NCI-H187 treated with DMSO at 0.1 percent for 48 hours (cell line): Measurements from ENCODE around the gene KRT16.
"Not testable (repeated sequence)": the region's sequence is repeated elsewhere in the genome, so short reads cannot be mapped to it uniquely, and the experiment has no call there.

ENCODE experiments used
- DNase-seq: peaks from one replicate; lab custom pipeline; 2025; lab: John Stamatoyannopoulos, UW

The KRT16 gene

DNA sequence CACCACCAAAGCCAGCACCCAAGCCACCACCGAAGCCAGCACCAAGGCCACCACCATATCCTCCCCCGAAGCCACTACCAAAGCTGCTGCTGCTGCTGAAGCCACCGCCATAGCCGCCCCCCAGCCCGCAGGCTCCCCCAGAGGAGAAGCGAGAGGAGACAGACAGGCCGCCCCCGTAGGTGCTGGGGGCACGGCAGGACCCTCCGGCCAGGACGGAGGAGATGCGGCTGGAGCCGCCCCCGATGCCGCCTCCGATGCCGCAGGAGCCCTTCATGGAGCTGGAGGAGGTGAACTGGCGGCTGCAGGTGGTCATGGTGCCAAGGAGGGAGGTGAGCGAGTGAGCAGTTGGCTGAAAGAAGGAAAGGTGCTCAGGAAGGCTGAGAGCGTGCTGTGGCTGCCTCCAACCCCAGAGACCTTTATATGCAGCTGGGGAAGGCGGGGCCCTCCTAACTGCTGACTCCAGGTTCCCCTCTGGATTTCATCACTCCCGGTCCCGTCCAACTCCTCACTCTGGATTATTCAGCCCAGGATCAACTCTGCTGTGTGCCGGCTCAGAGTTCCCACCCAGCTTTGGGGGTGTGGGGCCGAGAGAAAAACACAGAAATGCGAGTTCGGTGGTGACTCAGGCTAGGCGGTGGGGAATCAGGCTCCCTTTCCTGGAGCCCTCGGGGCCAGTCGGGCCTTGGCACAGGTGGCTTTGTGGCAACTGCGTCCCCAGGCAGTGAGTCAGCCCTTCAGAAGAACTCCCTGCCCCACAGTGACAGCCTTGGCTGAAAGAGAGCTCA, at the start of gene KRT16:
Gene KRT16, minus strand, starts transcription at position 392 of the 785 bp plus-strand sequence. Its CDS starts 79 bp downstream, at position 313.
- not testable (repeated sequence) for DNase-seq

DNA sequence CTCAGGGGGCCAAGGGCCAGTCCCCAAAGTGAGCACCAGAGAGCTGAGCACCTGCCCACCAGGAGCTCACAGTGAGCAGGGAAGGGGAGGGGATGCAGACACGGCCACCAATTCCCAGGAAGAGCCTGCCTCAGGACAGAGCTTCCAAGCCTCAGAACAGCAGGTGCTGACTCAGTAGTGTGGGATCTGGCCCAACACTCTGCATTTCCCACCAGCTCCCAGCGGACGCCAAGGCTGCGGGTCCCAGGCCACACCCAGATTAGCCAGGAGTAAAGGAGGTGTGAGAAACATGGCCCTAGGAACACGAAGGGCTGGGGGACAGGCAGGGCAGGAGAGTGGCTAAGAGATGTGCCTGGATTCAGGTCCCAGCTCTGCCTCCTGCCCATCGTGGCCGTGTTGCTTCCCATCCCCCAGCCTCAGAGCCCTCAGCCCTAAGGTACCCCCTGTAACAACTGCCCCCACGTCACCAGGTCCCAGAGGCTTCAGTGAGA, 47.7 kb upstream of the KRT16 start:
- DNase-seq: no peak

DNA sequence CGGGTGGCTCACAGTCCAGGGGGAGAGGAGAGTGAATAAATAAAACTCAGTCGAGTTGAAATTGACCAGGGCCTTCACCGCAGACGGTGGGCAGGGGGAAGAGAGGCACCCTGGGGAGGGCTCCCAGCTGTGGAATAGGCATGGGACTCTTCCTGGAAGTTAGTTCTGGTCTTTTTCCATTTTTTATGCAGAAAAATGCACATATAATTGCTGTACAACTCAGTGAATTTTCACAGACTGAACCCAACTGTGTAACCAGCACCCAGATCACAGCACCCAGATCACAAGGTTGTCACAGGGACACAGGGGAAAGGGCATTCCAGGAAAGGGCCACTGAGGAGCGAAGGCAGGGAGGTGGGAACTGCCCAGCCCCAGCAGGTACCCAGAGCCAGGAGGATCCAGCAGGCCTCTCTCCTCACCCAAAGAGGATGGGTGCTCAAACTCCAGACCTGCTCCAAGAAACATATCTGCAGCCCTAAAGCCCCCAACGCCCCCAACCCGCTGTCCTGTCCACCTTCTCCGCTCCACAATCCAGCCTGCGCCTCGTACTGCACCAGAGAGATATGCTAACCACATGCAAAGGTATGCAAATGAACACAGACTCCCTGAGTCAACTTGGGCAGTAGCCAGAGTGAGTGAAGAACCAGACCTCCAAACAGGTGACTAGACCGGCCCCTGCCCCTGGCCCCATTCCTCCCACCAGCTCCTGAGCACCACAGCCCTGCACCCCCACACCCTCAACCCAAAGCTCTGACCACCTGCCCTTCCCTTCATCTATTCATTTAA, 47.1 kb upstream of the KRT16 start:
- no peak for DNase-seq

DNA sequence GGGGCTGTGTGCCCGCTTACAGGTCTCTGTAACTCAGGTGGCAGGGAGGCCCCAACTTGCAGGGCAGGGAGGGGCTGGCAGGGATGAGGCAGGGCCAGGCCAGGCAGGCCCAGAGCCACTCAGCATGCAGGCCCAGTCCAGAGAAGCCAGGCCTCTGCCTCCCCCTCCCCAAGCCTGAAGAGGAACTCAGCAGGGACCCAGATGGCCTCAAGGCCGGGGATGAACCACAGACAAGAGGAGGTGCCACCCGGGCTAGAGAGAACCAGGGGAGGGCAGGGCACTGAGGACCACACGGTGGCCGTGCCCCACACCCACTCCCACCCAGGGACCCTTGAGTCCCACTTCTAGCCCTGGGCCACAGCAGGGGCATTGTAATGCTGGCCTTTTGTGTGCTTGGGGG, 46.3 kb upstream of the KRT16 start:
- DNase-seq: no peak

DNA sequence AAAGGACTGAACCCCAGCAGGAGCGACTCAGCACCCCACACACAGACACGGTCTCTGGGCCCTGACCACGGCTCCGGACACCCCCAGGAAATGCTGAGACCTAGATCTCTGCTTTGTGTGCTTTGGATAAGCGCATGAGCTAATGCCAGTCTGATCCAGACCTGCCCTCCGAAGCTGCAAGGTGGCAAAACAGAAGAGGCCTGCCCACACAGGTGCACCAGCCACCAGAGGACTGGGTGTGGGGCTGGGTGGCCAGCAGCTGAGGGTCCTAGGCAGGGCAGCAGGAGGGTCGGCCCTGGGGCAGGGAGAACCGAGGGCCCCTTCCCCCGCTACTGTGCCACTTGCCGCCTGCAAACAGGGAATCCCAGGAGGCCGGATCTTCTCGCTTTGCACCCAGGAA, 45.4 kb upstream of the KRT16 start:
- DNase-seq: no peak

DNA sequence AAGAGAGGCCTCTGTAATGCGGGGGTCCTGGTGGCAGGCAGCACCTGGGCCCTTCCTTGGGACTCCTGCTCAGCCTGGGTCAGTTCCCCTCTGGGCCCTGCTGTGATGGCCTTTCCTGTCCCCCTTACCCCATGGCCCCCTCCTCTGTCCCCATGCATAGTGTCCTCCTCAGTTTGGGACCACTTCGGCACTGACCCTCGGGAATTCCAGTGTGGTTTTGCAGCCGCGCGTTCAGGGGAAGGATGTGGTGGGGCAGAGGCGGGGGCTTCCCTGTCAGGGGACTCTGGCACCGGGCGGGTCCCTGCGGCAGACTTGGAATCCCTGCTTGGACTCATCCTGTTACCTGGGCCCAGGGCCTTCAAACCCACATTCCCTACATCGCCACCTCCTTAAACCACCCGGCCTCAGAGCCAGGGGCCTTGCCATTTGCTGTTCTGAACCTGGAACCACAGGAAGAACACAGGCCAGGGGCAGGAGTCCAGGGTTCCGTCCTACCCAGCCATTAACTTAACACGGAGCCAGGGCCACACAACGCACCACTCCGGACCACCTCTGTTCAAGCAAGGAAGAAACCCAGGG, 44.7 kb upstream of the KRT16 start:
- no peak for DNase-seq

DNA sequence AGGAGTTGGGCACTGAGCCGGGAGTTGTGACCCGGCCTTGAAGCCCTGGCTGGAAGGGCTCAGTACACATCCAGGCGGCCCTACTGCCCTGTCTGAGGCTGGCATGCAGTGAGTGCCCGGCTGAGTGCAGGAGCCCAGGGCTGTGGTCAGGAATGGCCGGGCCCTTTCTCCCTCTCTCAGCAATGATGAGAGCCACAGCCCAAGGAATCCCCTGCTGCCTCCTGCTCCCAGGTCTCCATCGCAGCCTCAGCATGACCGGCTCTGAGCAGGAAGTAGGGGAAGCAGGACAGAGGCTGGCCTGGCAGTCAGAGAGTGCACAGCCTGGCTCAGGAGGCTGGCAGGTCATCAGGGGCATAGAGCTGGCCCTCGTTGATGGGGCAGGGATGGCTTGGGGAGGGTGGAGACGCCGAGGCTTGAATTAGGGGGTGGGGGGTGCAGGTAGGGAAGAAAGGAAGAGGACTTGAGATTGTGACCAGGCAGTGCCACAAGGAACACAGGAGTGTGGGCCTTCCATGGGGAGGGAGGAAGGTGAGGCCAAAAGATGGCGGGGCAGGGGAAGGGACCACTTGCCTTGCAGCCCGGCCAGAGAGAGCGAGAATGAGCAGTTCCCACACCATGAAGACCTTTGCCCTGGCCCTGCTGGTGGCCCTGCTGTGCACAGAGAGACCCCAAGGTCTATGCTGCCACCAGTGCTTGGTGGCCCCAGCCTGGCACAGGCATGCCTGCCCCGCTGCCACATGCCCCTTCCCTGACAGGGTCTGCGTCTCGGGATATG, 43.9 kb upstream of the KRT16 start:
- DNase-seq: no peak

DNA sequence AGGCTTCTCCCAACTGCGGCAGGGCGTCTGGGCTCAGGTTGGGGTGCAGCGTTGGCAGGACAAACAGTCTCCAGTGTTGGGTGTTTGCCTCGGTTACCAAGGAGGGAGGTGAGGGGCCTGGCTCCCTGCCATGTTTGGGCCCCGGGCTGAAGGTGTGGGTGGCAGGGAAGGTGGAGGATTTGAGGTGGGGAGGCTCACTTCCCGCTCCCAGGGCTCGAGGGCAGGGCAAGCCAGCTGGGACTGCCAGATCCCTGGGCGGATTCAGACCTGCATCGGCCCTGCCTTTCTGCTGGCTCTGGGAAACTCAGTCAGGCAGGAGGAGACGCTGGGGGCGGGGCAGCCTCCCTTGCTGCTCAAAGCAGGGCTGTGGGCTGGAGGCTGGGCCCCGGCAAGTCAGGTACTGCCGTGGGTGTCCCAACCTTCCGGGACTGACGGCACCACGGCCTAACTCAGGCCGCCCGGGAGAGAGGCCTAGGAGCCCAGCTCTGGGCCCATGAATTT, 43.1 kb upstream of the KRT16 start:
- DNase-seq: no peak

DNA sequence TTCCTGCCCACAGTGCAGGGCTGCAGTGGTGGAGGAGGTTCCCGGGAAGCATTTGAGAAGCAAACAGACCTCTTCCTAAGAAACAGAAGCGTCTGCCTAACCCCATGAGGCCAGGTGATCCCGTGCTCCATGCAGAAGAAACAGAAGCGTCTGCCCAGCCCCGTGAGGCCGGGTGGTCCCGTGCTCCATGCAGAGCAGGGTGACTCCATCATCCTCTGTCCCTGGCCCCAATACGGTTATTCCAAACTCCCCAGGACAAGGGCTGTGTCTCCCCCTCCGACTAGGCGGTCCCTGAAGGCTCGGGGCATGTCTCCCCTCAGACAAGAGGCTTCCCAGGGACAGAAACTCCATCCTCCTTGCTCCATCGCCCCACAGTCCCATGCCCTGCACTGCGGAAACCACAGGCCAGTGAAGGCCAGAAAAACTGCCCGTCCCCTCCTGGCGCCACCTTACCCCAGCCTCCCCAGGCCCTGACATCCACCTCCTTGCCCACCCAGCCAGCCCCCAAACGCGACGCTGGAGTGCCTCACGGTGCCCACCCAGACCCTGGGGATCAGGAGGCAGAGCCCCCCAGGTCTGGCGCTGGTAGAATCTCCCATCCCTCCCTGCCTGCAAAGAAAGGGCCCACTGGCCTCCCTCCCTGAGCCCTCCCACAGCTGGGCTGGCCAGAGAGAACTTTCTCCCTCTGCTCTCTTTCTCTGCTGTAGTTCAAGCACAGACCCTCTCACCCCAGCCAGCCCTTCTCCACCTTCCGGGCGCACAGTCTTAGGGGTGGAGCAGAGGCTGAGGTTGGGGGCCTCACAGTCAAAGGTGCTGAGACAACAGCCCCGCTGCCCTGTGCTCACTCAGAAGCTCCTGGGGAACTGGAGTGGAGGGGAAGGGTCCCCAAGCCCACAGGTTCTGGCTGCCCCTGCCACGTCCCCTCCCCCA, 42.4 kb upstream of the KRT16 start:
- DNase-seq: no peak

DNA sequence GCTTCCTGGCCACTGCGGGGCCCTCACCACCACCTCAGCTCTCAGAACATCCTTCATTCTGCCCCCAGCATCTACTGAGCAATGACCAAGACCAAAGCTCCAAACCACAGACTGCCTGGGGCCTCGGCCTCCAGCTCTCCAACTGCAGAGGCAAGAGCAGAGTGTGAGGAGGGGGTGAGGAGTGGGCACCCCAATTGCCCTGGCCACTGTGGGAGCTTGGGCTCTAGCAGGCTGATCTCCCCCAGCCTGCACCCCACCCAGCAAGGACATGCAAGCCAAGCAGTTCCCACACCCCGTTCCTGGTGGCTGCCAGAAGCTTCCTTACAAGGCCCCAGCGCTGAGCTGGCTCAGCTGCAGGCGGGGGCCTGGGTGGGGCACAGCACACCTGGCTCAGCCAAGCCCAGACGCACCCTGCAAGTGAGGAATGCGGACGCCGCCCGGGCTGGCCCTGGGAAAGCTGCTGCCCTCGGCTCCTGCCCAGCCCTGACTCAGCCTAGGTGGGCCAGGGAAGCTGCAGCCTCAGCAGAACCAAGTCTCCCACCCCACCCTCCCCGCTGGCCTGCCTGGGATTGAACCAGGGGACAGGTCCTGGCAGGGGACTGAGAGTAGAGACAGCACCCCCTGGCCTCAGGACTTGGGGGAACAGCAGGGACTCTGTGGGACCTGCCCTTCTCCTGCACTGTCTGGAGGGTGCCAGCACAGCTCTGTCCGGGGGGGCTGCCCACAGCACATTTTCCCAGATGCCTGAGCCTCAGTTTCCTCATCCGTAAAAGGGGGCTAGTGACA, 41.5 kb upstream of the KRT16 start:
- no peak for DNase-seq

DNA sequence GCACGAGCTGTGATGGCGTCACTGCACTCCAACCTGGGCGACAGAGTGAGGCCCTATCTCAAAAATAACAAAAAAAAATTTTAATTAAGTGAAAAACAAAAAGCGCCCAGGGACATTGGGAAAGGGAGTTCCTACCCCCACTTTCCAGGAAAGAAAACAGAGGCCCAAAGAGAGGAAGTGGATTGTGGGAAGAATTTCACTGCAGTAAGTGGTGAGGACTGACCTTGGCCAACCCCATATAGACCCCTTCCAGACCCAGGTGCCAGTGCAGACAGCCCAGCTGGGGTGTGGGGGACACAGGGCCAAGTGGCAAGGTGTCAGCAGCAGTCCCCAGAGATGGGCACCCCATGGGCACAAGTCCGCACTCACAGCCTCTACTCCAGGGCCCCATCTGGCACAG, 40.9 kb upstream of the KRT16 start:
- DNase-seq: no peak

DNA sequence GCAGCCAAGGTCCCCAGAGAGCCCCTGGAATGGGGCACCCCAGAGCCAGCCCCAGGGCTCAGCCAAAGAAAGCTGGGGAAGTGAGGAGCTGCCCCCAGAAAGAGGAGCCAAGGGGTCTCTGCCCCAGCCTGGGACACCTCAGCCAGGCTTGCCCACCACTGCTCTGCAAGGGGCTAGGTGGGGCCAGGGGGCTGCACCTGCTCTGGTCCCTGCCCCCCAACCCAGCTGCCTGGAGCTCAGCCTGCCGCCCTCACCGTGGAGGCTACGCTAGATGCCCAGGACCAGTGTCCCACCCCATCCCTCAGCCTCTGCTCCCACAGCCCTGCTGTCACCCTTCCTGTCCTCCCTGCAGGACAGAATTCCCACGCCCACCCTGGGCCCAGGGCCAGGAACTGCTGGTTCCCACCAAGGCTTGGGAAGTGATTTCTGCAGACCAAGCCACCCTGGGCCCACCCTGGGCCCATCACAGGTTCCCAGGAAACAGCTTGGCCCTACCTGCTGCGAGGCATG, 39.9 kb upstream of the KRT16 start:
- no peak for DNase-seq

DNA sequence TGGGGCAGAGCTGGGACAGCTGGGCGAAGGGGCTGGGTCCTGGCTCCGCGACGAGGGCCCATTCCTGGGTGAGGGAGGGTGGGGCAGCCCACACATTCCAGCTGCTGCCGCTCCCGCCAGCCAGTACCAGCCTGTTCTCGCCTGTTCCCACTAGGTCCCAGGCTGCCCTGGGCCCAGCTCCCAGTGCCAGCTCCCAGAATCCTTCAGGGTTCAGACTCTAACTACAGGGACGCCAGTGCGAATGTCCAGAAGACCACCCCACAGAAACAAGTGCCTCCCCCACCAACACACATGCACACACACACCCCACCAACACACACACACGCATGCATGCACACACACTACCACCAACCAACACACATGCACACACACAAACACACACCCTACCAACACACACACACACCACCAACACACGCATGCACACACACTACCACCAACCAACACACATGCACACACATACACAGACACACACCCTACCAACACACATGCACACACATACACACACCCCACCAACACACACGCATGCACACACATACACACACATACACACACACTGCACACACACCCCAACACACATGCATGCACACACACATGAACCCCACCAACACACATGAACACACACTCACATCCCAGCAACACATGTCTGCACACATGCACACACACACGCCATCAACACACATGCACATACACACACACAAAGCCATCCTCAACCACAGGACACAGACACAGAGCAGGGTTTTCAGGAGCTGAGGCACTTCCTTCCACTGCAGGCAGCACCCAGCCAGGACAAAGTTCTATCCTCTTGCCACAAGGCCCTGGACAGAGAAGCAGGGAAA, 39.3 kb upstream of the KRT16 start:
- DNase-seq: no peak

DNA sequence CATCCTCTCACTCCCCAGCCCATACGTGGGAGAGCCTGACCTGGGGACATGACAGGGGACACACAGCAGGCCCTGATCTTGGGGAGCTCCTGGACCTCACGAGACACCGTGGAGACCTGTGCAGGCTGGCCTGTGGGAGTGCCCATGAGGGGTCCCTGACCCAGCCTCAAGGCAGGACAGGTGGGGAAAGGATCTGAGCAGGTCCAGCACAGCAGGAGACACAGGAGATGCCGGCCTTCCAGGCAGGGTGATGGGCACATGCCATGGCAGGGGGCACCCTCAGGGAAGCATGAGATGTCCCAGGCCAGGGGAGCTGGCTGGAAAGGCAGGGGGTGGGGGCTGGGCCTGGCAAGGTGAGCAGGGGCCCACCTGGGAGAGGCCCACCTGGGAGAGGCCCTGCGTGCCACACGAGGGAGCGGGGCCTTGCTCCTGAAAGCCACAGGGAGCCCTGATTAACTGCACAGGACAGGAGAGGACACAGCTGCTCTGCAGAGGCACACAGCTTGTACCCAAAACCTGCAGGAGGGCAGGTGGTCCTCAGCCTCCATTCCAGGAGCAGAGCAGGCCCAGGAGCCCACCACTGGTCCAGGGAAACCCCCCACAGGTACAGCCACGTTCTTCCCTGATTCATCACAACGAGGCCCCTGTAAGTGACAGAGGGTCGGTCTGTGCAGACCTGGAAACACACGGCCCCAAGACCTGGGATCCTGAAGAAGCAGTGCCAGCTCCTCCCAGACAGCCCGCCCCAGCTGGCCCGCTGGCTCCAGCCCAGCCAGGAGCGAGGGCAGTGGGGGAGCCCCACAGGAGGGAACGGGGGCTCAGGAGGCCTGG, 38.4 kb upstream of the KRT16 start:
- DNase-seq: no peak

DNA sequence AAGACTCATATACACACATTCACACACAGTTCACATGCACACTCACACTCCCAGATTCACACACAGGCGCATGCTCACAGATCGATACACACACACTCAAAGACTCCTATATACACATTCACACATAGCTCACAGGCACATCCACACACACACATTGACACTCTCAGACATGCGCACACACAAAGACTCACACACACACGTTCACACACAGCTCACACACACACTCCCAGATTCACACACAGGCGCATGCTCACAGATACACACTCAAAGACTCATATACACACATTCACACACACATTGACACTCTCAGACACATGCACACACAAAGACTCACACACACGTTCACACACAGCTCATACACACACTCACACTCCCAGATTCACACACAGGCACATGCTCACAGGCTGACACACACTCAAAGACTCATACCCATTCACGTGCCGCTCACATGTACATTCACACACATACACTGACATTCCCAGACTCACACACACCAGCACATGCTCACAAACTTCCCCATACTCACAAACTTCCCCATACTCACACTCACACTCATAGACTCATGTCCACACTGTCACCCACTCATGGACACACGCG, 37.5 kb upstream of the KRT16 start:
- DNase-seq: no peak

DNA sequence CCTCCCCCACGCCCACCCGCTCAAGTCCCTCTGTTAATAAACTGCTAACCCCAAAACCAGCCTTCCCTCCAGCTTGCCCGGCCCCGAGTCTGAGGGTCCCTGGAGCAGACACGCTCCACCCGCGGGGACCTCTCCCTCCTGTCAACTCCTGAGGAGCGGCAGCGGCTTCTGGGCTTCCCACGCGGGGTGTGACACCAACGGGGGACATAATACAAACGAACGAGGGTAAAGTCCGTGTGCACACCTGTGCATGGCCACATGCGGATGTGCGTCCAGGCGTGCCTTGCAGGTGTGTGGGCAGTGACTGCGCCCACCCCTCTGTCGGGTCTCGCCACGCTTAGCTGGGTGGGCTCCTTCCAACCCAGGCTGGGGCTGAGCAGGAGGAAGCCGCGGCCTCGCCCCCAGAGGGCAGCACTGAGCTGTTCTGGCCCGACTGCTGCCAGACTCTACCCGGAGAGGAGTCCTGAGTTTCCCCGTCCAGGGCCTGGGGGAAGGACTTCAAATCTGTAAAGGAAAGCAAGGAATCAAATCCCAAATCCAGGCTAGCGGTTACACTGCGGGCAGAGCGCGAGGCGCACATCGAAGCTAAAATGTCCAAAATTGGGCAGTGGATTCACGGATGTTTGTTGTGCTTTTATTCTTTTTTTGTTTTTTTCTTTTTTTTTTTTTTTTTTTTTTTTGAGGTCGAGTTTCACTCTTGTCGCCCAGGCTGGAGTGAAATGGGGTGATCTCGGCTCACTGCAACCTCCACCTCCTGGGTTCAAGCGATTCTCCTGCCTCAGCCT, 36.0 kb upstream of the KRT16 start:
- no peak for DNase-seq

DNA sequence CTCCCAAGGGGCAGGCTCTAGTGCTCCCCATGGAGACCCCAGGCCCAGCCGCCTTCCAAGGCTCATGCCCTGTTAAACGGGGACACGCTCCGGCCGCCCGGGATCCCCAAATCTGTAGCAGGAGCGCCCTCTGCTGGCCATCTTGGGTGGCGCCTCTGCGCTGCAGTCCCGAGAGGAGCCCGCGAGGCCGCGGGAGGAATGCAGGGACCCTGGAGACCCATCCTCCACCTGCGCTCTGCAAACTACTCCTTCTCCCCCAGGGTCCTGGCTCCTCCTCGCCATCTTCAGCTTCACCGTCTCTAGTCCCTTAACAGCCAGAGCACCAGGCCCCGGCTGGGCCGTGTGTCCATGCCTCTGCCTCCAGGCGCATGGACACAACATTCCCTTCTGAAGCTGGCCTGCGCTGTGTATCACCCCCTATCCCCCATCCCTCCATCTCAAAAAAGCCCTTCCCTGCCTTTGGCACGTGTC, 35.4 kb upstream of the KRT16 start:
- DNase-seq: no peak
